K562 (cell line): Measurements from ENCODE around the gene TPCN1. TPM values are rescaled to one million over a fixed set of nuclear protein-coding genes. Genes with fewer than 3 reads are reported as not detected.

Experiments
- ATAC-seq: fragments of 200-7000 bp; cut with Tn5 transposase; 3 replicates; pipeline ENCODE4 v1.9.1; 2020; ENCODE audit warnings: moderate library complexity
- BruUV-seq: library from RNA; stranded (reverse); fragments of 400-500 nt; replicated peaks from 2 replicates; lab custom pipeline; 2021; lab: Mats Ljungman, UMichigan
- CTCF ChIA-PET: fragments of 300-600 bp; formaldehyde crosslinking; extraction: SDS; loops from one replicate; lab custom pipeline; 2021; ENCODE audit warnings: low intra/inter-chr PET ratio; lab: Yijun Ruan, JAX
- POLR2A ChIA-PET: fragments of 300-600, 350-650 bp; sonication (Branson Sonifier 250); formaldehyde crosslinking; extraction: SDS; loops from one replicate; lab custom pipeline; 2021; ENCODE audit warnings: antibody characterized with exemption, inconsistent platforms; lab: Yijun Ruan, JAX
- DNase-seq, 4 experiments: peaks; one replicate each; pipeline versions ENCODE4 v3.0.0 to v3.0.0-alpha.2; 2011 to 2018; ENCODE audit warnings: low spot score in 3 of 4, mixed read lengths in 3 of 4; ENCODE audit errors: extremely low read depth in 1 of 4
- FAIRE-seq: peaks from 2 replicates; lab custom pipeline; 2011; peaks lifted over from hg19 to GRCh38; lab: Jason Lieb, UNC
- H2AFZ ChIP-seq: 2 replicates; pipeline ENCODE4 v1.6.0; 2011; ENCODE audit warnings: low read depth, low read length, control low read depth, inconsistent platforms
- H3K27ac ChIP-seq: fragments of 200-600 bp; 3 replicates; pipeline ENCODE4 v1.8.0; 2011; ENCODE audit warnings: low read depth, mild to moderate bottlenecking, control low read depth, inconsistent platforms, low read length, moderate library complexity, mixed read lengths; ENCODE audit errors: extremely low read depth
- H3K27me3 ChIP-seq, 2 experiments: fragments of 300-600 bp in 1 of 2; 2 replicates in 1 of 2; 3 replicates in 1 of 2; pipeline versions ENCODE4 v1.6.0 to v1.8.0; 2011; ENCODE audit warnings: inconsistent platforms in 2 of 2, low read length in 2 of 2, mild to moderate bottlenecking in 1 of 2, mixed read lengths in 1 of 2, moderate library complexity in 1 of 2; ENCODE audit not compliant: control insufficient read depth in 2 of 2, insufficient read depth in 2 of 2
- H3K36me3 ChIP-seq: fragments of 300-600 bp; 3 replicates; pipeline ENCODE4 v1.8.0; 2011; ENCODE audit warnings: mild to moderate bottlenecking, low read length, inconsistent platforms; ENCODE audit not compliant: control insufficient read depth, insufficient read depth
- H3K4me1 ChIP-seq, 2 experiments: fragments of 200-600 bp in 1 of 2; replicated peaks in 1 of 2; 2 replicates in 1 of 2; 3 replicates in 1 of 2; pipeline versions ENCODE4 v1.5.1 to v1.8.0; 2011; ENCODE audit warnings: inconsistent platforms in 2 of 2, low read length in 2 of 2, mild to moderate bottlenecking in 1 of 2, mixed read lengths in 1 of 2, moderate library complexity in 1 of 2; ENCODE audit not compliant: control insufficient read depth in 2 of 2, insufficient read depth in 2 of 2
- H3K4me2 ChIP-seq: 2 replicates; pipeline ENCODE4 v1.6.1; 2011; ENCODE audit warnings: low read length, control low read depth, inconsistent platforms, mixed read lengths; ENCODE audit not compliant: insufficient read depth
- H3K4me3 ChIP-seq: fragments of 200-600 bp; sonication (generic), shearing (Covaris generic); 2 replicates; pipeline ENCODE4 v1.5.1; 2016; ENCODE audit warnings: control low read depth, inconsistent platforms
- H3K79me2 ChIP-seq: fragments of 200-600 bp; 3 replicates; pipeline ENCODE4 v1.8.0; 2011; ENCODE audit warnings: low read length, inconsistent platforms; ENCODE audit not compliant: control insufficient read depth, insufficient read depth
- H3K9ac ChIP-seq, 2 experiments: 2 replicates each; pipeline versions ENCODE4 v1.6.0 to v1.6.1; 2011; ENCODE audit warnings: low read depth in 2 of 2, low read length in 2 of 2, control low read depth in 1 of 2, inconsistent platforms in 1 of 2, mild to moderate bottlenecking in 1 of 2, mixed read lengths in 1 of 2; ENCODE audit not compliant: insufficient read depth in 1 of 2
- H3K9me1 ChIP-seq: one replicate; pipeline ENCODE4 v1.6.0; 2011; ENCODE audit warnings: inconsistent platforms, mild to moderate bottlenecking, low read length, moderate library complexity; ENCODE audit not compliant: control insufficient read depth, insufficient read depth
- H3K9me3 ChIP-seq: replicated peaks from 2 replicates; pipeline ENCODE4 v1.5.1; 2011; ENCODE audit warnings: low read depth, low read length, inconsistent platforms; ENCODE audit not compliant: control insufficient read depth, insufficient read depth
- H4K20me1 ChIP-seq: replicated peaks from 2 replicates; pipeline ENCODE4 v1.6.1; 2011; ENCODE audit warnings: low read length, inconsistent platforms, mixed read lengths; ENCODE audit not compliant: control insufficient read depth, insufficient read depth
- BACH1 ChIP-seq: fragments of 200-800 bp; sonication (Bioruptor generic); IDR thresholded peaks from 2 replicates; pipeline ENCODE4 v1.6.1; 2016; ENCODE audit warnings: missing genetic modification characterization, missing compliant biosample characterization
- BCOR ChIP-seq: fragments of 450-650 bp; IDR thresholded peaks from 2 replicates; pipeline ENCODE4 v1.6.1; 2016
- CEBPB ChIP-seq: fragments of 450-650 bp; IDR thresholded peaks from 2 replicates; pipeline ENCODE4 v1.6.1; 2016; ENCODE audit warnings: missing genetic modification characterization, missing compliant biosample characterization
- E2F5 ChIP-seq: sonication (generic); formaldehyde crosslinking; IDR thresholded peaks from 2 replicates; pipeline ENCODE4 v1.8.0; 2022; ENCODE audit warnings: mild to moderate bottlenecking, missing genetic modification reagents
- FOXM1 ChIP-seq, 2 experiments: fragments of 450-650 bp in 1 of 2; sonication (generic) in 1 of 2; formaldehyde crosslinking in 1 of 2; IDR thresholded peaks; 2 replicates each; pipeline versions ENCODE4 v1.6.1 to v1.9.0; 2017 to 2022; ENCODE audit warnings: low read depth in 2 of 2, mild to moderate bottlenecking in 2 of 2, missing genetic modification reagents in 1 of 2, moderate library complexity in 1 of 2
- FOXO4 ChIP-seq: fragments of 450-650 bp; formaldehyde crosslinking; IDR thresholded peaks from 2 replicates; pipeline ENCODE4 v1.4.0; 2020; ENCODE audit warnings: mild to moderate bottlenecking, moderate library complexity
- HIVEP1 ChIP-seq: fragments of 250-450 bp; sonication (Bioruptor Pico); IDR thresholded peaks from 2 replicates; pipeline ENCODE4 v1.4.0; 2020; ENCODE audit warnings: mild to moderate bottlenecking
- HNRNPH1 ChIP-seq: fragments of 200-400 bp; formaldehyde crosslinking; optimal IDR thresholded peaks from 2 replicates; pipeline ENCODE3; 2017; ENCODE audit warnings: low read depth, mild to moderate bottlenecking, low read length, moderate library complexity
- KDM1A ChIP-seq, 2 experiments: fragments of 450-650 bp; IDR thresholded peaks; 2 replicates each; pipeline ENCODE4 v1.6.1; 2016; ENCODE audit warnings: mild to moderate bottlenecking in 2 of 2
- KDM2B ChIP-seq: fragments of 250-450 bp; sonication (Bioruptor Pico); IDR thresholded peaks from 2 replicates; pipeline ENCODE4 v1.8.0; 2021; ENCODE audit warnings: mild to moderate bottlenecking, moderate library complexity
- LCOR ChIP-seq: sonication (generic); formaldehyde crosslinking; IDR thresholded peaks from 2 replicates; pipeline ENCODE4 v1.8.0; 2022; ENCODE audit warnings: mild to moderate bottlenecking, missing genetic modification reagents
- NR4A1 ChIP-seq, 2 experiments: fragments of 250-450 bp in 1 of 2; fragments of 450-650 bp in 1 of 2; sonication (Bioruptor Pico) in 1 of 2; IDR thresholded peaks; 2 replicates each; pipeline versions ENCODE4 v1.4.0 to v1.6.1; 2016 to 2020; ENCODE audit warnings: mild to moderate bottlenecking in 2 of 2, missing compliant biosample characterization in 1 of 2, missing genetic modification characterization in 1 of 2, moderate library complexity in 1 of 2
- POLR3G ChIP-seq: IDR thresholded peaks from 2 replicates; pipeline ENCODE4 v1.6.1; 2011; ENCODE audit not compliant: insufficient read length, insufficient replicate concordance; ENCODE audit errors: extremely low read depth
- RBM25 ChIP-seq: fragments of 200-400 bp; formaldehyde crosslinking; IDR thresholded peaks from 2 replicates; pipeline ENCODE4 v1.6.1; 2018; ENCODE audit warnings: low read length, low read depth, moderate library complexity; ENCODE audit not compliant: severe bottlenecking
- TRIM24 ChIP-seq, 2 experiments: fragments of 450-650 bp; IDR thresholded peaks; 2 replicates each; pipeline ENCODE4 v1.6.1; 2016
- TRIM28 ChIP-seq: fragments of 450-650 bp; IDR thresholded peaks from 2 replicates; pipeline ENCODE4 v1.6.1; 2017
- ZNF354B ChIP-seq: fragments of 250-450 bp; sonication (Bioruptor Pico); IDR thresholded peaks from 2 replicates; pipeline ENCODE4 v1.4.0; 2020
- WGBS: fragments of 100-300 bp; shearing (Covaris generic); methylation state at CpG from one replicate; pipeline ENCODE4 v1.1.6; 2016; ENCODE audit warnings: low coverage, mixed read lengths; ENCODE audit not compliant: insufficient coverage; ENCODE audit errors: missing lambda C conversion rate; 5-methylcytosine and 5-hydroxymethylcytosine counted together
- in situ Hi-C: fragments of 300-500 bp; cut with MboI; formaldehyde crosslinking; loops from 4 replicates; pipeline ENCODE4 v1.15.0; 2018; ENCODE audit warnings: inconsistent platforms, mixed read lengths
- intact Hi-C: fragments of 100-400 bp; cut with micrococcal nuclease; formaldehyde crosslinking; loops from 2 replicates; pipeline ENCODE4 v1.14.2; 2022
- polyA plus RNA-seq, 8 experiments: library from polyadenylated mRNA; depleted of rRNA in 4 of 8; stranded (reverse) in 5 of 8; unstranded in 3 of 8; fragments of >200 nt; fragmentation: Nextera tagmentation in 2 of 8; fragmentation: Illumina TruSeq in 1 of 8; extraction: Ambion mirVana in 2 of 8; extraction: Trizol in 1 of 8; gene quantifications; 2 replicates each; pipeline versions ENCODE4 v1.2.1 to v1.2.3, GENCODE V29; 2011 to 2014; ENCODE audit warnings: inconsistent platforms in 1 of 8, missing spikeins in 1 of 8
- total RNA-seq, 7 experiments: library from RNA; depleted of rRNA in 6 of 7; stranded (reverse); fragments of >200 nt in 6 of 7; fragmentation: Illumina TruSeq in 2 of 7; extraction: Trizol in 2 of 7; gene quantifications; 2 replicates each; pipeline versions ENCODE4 v1.2.1 to v1.2.3, GENCODE V29; 2011 to 2021; ENCODE audit warnings: low replicate concordance in 1 of 7
- TF ChIP-seq, protein P1 (sequence below): fragments of 450-650 bp; IDR thresholded peaks from 2 replicates; pipeline ENCODE4 v1.6.1; 2016; ENCODE audit warnings: mild to moderate bottlenecking
- TF ChIP-seq, protein P2 (sequence below): sonication (generic); formaldehyde crosslinking; IDR thresholded peaks from 2 replicates; pipeline ENCODE4 v1.8.0; 2022; ENCODE audit warnings: missing genetic modification reagents, mild to moderate bottlenecking, moderate library complexity, borderline replicate concordance

The TPCN1 gene
- total and polyA plus RNA-seq, 9 of the 15 experiments (the other 6 are each of a cell fraction or from before 2014, with no cell fraction given) = 0.80 to 23.8 (median 7.4) TPM

- no peaks in the 10 kb centered on the region for H3K9me1 ChIP-seq
- ChIA-PET POLR2A (no interaction called here), CTCF (no interaction called here)
- FAIRE-seq (no peak), ATAC-seq (no peak), DNase-seq (no peak)
- H3K4me3 ChIP-seq = no peak overlapping the region
- no peaks in the 10 kb centered on the region for H3K27me3 ChIP-seq
- H3K9me3 ChIP-seq = no peaks in the 10 kb centered on the region
- peaks cover 3% of the 10 kb centered on the region for H3K79me2 ChIP-seq
- H3K4me2 ChIP-seq = no peak overlapping the region
- intact Hi-C loops (no loop called here), in situ Hi-C loops (no loop called here)
- BruUV-seq = no TSS peak
- WGBS = 66% methylated on average over 5 of the region's 5 CpGs
- no peaks in the 10 kb centered on the region for H4K20me1 ChIP-seq
- H3K9ac ChIP-seq = no peak overlapping the region
- H3K36me3 ChIP-seq = no peaks in the 10 kb centered on the region
- H3K27ac ChIP-seq = no peak overlapping the region
- peaks cover 8 to 13% of the 10 kb centered on the region in 2 experiments for H3K4me1 ChIP-seq
- H2AFZ ChIP-seq = no peak overlapping the region
- TF ChIP-seq FOXO4 (CRISPR knock-in tag) (no peak), FOXM1 (IDR thresholded peaks at IDR 0.05; ENCODE audit: low read depth) (no peak), FOXM1 (CRISPR knock-in tag; IDR thresholded peaks at IDR 0.05; ENCODE audit: low read depth) (no peak), TRIM24 (IDR thresholded peaks at IDR 0.05) (0 out of 4 replicates have a peak, but pooled peaks of 1 of the 2 experiments have one; percentile 15), POLR3G (no peak), CEBPB (tag) (no peak), KDM2B (CRISPR knock-in tag) (no peak), HIVEP1 (CRISPR knock-in tag) (no peak), LCOR (CRISPR knock-in tag) (no peak), ZNF354B (CRISPR knock-in tag) (no peak), KDM1A (IDR thresholded peaks at IDR 0.05) (peak in 1 of 2 experiments; percentile 17; a peak in 1 of 4 replicates), BCOR (peak; percentile 75; the same call in 1 of the 2 replicates), BACH1 (tag) (no peak), NR4A1 (CRISPR knock-in tag; IDR thresholded peaks at IDR 0.05) (no peak), NR4A1 (tag; IDR thresholded peaks at IDR 0.05) (no peak), HNRNPH1 (no peak), RBM25 (peak; percentile 5), E2F5 (CRISPR knock-in tag) (no peak), TRIM28 (0 out of 2 replicates have a peak, but pooled peaks have one; percentile 18)
- TF ChIP-seq, protein P1, sequence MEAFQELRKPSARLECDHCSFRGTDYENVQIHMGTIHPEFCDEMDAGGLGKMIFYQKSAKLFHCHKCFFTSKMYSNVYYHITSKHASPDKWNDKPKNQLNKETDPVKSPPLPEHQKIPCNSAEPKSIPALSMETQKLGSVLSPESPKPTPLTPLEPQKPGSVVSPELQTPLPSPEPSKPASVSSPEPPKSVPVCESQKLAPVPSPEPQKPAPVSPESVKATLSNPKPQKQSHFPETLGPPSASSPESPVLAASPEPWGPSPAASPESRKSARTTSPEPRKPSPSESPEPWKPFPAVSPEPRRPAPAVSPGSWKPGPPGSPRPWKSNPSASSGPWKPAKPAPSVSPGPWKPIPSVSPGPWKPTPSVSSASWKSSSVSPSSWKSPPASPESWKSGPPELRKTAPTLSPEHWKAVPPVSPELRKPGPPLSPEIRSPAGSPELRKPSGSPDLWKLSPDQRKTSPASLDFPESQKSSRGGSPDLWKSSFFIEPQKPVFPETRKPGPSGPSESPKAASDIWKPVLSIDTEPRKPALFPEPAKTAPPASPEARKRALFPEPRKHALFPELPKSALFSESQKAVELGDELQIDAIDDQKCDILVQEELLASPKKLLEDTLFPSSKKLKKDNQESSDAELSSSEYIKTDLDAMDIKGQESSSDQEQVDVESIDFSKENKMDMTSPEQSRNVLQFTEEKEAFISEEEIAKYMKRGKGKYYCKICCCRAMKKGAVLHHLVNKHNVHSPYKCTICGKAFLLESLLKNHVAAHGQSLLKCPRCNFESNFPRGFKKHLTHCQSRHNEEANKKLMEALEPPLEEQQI = no peak
- TF ChIP-seq, protein P2, sequence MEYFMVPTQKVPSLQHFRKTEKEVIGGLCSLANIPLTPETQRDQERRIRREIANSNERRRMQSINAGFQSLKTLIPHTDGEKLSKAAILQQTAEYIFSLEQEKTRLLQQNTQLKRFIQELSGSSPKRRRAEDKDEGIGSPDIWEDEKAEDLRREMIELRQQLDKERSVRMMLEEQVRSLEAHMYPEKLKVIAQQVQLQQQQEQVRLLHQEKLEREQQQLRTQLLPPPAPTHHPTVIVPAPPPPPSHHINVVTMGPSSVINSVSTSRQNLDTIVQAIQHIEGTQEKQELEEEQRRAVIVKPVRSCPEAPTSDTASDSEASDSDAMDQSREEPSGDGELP (CRISPR knock-in tag) = no peak
Measured at GRCh38 chr12:113339540-113339939, 118.3 kb downstream of the TPCN1 start.
